Prostate gland (tissue), 2 donors: Measurements from ENCODE around the gene KIF2A. TPM values are rescaled to one million over a fixed set of nuclear protein-coding genes. Genes with fewer than 3 reads are reported as not detected.

Experiments used
- DNase-seq: peaks from one replicate; pipeline ENCODE4 v3.0.0-alpha.2; 2019; ENCODE audit warnings: low spot score
- H3K27ac ChIP-seq, 2 donors: fragments of 200-600 bp; sonication (generic); 2 replicates each; pipeline ENCODE4 v1.5.1; 2017 to 2019
- H3K27me3 ChIP-seq: fragments of 200-600 bp; sonication (generic); replicated peaks from 2 replicates; pipeline ENCODE4 v1.5.1; 2019; ENCODE audit not compliant: insufficient read depth
- H3K36me3 ChIP-seq, 2 donors: fragments of 200-600 bp; sonication (generic); 1 replicate in 1 of 2; 2 replicates in 1 of 2; pipeline versions ENCODE4 v1.5.1 to v1.8.1; 2017 to 2019
- H3K4me1 ChIP-seq: fragments of 200-600 bp; sonication (generic); replicated peaks from 2 replicates; pipeline ENCODE4 v1.5.1; 2019
- H3K4me3 ChIP-seq, 2 donors: fragments of 200-600 bp; sonication (generic); 2 replicates each; pipeline ENCODE4 v1.5.1; 2017 to 2019
- H3K9me3 ChIP-seq: fragments of 200-600 bp; sonication (generic); 2 replicates; pipeline ENCODE4 v1.5.1; 2017
- POLR2A ChIP-seq: fragments of 450-650 bp; IDR thresholded peaks from one replicate; pipeline ENCODE4 v1.6.1; 2016; ENCODE audit warnings: antibody characterized with exemption, mild to moderate bottlenecking
- POLR2AphosphoS5 ChIP-seq: sonication (generic); formaldehyde crosslinking; IDR thresholded peaks from one replicate; pipeline ENCODE4 v1.6.1; 2017; ENCODE audit warnings: antibody characterized with exemption
- WGBS: methylation state at CpG from one replicate; pipeline ENCODE4 v1.1.5; 2018; 5-methylcytosine and 5-hydroxymethylcytosine counted together
- intact Hi-C: fragments of 100-400 bp; cut with DNase I; formaldehyde crosslinking; loops from one replicate; pipeline ENCODE4 v1.14.2; 2022
- total RNA-seq, 2 donors: library from RNA; depleted of rRNA; stranded (reverse); fragments of >200 nt; gene quantifications; one replicate each; pipeline ENCODE4 v1.1.0, GENCODE V29; 2016
- TF ChIP-seq, protein P1 (sequence below), 4 experiments: fragments of 200-600 bp in 2 of 4; fragments of 450-650 bp in 2 of 4; sonication (generic) in 2 of 4; IDR thresholded peaks; 1 replicate in 3 of 4; 2 replicates in 1 of 4; pipeline ENCODE4 v1.5.1; 2016 to 2019; ENCODE audit warnings: antibody characterized with exemption in 4 of 4, mild to moderate bottlenecking in 2 of 4, moderate library complexity in 2 of 4

The KIF2A gene
- total RNA-seq, 2 donors from 2014 or later = 20.3 to 43.4 TPM

DNA sequence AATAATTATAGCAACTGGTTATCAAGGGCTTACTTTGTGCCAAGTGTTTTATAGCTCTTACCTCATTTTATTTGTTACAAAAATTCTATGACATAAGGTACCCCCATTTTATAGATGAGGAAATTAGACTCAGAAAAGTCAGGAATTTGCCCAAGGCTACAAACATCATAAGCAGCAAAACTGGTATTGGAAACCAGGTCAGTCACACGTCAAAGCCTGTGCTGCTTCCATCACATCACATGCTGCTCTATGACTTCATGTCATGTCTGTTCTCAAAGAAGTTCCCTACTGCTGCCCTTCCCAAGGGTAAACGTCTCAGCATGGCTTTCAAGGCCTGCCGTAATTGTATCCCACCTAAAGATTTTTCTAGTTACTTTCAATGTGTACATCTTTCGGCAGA lies 6.9 kb upstream of the KIF2A start:
- H3K27me3 ChIP-seq = no peaks in the 10 kb centered on the region
- no peak overlapping the region for H3K27ac ChIP-seq
- intact Hi-C loops = no loop called here
- DNase-seq = no peak
- 65% methylated on average over 4 of the region's 4 CpGs for WGBS
- no peaks in the 10 kb centered on the region for H3K9me3 ChIP-seq
- no peaks in the 10 kb centered on the region for H3K4me1 ChIP-seq
- H3K4me3 ChIP-seq = no peak overlapping the region
- TF ChIP-seq POLR2AphosphoS5 (no peak), POLR2A (no peak)
- TF ChIP-seq, protein P1, sequence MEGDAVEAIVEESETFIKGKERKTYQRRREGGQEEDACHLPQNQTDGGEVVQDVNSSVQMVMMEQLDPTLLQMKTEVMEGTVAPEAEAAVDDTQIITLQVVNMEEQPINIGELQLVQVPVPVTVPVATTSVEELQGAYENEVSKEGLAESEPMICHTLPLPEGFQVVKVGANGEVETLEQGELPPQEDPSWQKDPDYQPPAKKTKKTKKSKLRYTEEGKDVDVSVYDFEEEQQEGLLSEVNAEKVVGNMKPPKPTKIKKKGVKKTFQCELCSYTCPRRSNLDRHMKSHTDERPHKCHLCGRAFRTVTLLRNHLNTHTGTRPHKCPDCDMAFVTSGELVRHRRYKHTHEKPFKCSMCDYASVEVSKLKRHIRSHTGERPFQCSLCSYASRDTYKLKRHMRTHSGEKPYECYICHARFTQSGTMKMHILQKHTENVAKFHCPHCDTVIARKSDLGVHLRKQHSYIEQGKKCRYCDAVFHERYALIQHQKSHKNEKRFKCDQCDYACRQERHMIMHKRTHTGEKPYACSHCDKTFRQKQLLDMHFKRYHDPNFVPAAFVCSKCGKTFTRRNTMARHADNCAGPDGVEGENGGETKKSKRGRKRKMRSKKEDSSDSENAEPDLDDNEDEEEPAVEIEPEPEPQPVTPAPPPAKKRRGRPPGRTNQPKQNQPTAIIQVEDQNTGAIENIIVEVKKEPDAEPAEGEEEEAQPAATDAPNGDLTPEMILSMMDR (IDR thresholded peaks at IDR 0.05) = no peak
- H3K36me3 ChIP-seq = no peaks in the 10 kb centered on the region

GRCh38 chr5:62299600-62299999 lies 6.4 kb upstream of the KIF2A start:
- TF ChIP-seq POLR2AphosphoS5 (no peak), POLR2A (no peak)
- TF ChIP-seq, protein P1 (IDR thresholded peaks at IDR 0.05) = no peak
- Histone ChIP-seq H3K36me3 (no peaks in the 10 kb centered on the region), H3K4me1 (no peaks in the 10 kb centered on the region), H3K27me3 (no peaks in the 10 kb centered on the region), H3K9me3 (no peaks in the 10 kb centered on the region), H3K27ac (no peak overlapping the region), H3K4me3 (no peak overlapping the region)
- 65% methylated on average over 1 of the region's 1 CpG for WGBS
- DNase-seq = no peak
- intact Hi-C loops = no loop called here

DNA sequence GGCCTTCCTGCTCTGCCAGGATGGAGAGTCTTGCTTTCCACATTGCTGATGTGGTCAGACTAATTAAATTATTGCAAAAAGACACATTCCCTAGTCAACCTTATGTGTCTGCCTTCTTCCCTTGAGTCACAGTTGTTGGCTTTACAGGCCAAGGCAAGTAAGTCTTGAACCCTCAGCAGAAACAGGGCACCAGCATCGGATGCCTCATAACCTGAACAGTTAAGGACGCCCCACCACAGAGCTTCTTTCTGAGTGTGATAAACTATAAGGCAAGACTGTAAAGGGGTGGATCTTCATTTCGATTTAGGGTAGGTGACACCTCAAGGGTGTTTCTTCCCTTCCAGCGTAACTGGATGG lies 670 bp upstream of the KIF2A start:
- WGBS = 34% methylated on average over 4 of the region's 4 CpGs
- Histone ChIP-seq H3K27me3 (no peaks in the 10 kb centered on the region), H3K4me1 (no peaks in the 10 kb centered on the region), H3K27ac (peak overlapping the region; percentile 91), H3K4me3 (peak overlapping the region; percentile 59 to 76), H3K36me3 (no peaks in the 10 kb centered on the region), H3K9me3 (no peaks in the 10 kb centered on the region)
- intact Hi-C loops = loop anchor here (5.0 kb wide), 1 partner anchor 47 kb away; no protein-coding TSS in a partner anchor
- DNase-seq = no peak
- TF ChIP-seq POLR2AphosphoS5 (no peak), POLR2A (no peak)
- TF ChIP-seq, protein P1 (IDR thresholded peaks at IDR 0.05) = no peak

DNA sequence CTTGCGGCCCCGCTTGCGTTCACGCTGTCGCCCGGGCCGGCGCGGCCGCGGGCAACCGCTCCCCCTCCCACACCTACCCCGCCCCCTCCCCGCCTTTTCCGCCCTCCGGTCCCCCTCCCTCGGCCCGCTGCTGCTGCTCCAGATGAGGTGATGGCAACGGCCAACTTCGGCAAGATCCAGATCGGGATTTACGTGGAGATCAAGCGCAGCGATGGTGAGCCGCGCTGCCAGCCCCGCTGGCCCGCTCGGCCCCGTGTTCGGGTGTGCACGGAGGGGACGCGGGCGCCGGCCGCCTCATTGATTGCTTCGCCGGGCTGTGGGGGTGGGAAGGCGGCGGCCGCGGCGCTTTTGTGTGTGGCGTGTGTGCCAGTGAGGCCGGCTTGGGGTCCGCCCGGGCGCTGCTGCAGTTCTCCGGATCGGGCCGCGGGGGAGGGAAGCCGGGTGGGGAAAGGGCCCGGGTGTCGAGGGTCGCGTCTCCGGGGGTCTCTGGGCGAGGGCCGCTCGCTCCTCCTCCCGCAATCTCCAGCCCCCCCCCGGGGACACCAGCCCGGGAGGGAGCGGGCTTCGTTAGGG lies 403 bp downstream of the KIF2A start:
- no peaks in the 10 kb centered on the region for H3K4me1 ChIP-seq
- peak; percentile 16 for DNase-seq
- H3K9me3 ChIP-seq = no peaks in the 10 kb centered on the region
- H3K36me3 ChIP-seq = no peaks in the 10 kb centered on the region
- TF ChIP-seq POLR2AphosphoS5 (no peak), POLR2A (no peak)
- TF ChIP-seq, protein P1 (IDR thresholded peaks at IDR 0.05) = no peak
- no peaks in the 10 kb centered on the region for H3K27me3 ChIP-seq
- WGBS = 2% methylated on average over 32 of the region's 67 CpGs
- intact Hi-C loops = loop anchor here (5.0 kb wide), 1 partner anchor 46 kb away; no protein-coding TSS in a partner anchor
- peak overlapping the region; percentile 91 for H3K27ac ChIP-seq
- H3K4me3 ChIP-seq = peak overlapping the region; percentile 59 to 76
